SK-N-SH (cell line): ENCODE results near the gene GALNT18. TPM values are rescaled to one million over a fixed set of nuclear protein-coding genes. Genes with fewer than 3 reads are reported as not detected.

ENCODE experiments used
- CTCF ChIA-PET: fragments of 300-600, 350-600 bp; formaldehyde crosslinking; extraction: SDS; loops from one replicate; lab custom pipeline; 2021; lab: Yijun Ruan, JAX
- POLR2A ChIA-PET: fragments of 350-600 bp; sonication (Branson Sonifier 250); formaldehyde crosslinking; extraction: SDS; loops from one replicate; lab custom pipeline; 2020; ENCODE audit warnings: antibody characterized with exemption, inconsistent platforms; lab: Yijun Ruan, JAX
- DNase-seq: peaks from one replicate; pipeline ENCODE4 v3.0.0; 2012
- H2AFZ ChIP-seq: fragments of 200-600 bp; sonication (generic); 2 replicates; pipeline ENCODE4 v1.8.1; 2016; ENCODE audit warnings: antibody characterized with exemption, mild to moderate bottlenecking, low read depth
- H3F3A ChIP-seq: fragments of 200-600 bp; sonication (generic); replicated peaks from 2 replicates; pipeline ENCODE3; 2016; ENCODE audit warnings: antibody characterized with exemption, mild to moderate bottlenecking; ENCODE audit not compliant: insufficient read depth
- H3K27ac ChIP-seq, 2 experiments: fragments of 200-500 bp in 1 of 2; fragments of 200-600 bp in 1 of 2; sonication (Bioruptor generic) in 1 of 2; sonication (generic), shearing (Covaris generic) in 1 of 2; 2 replicates each; pipeline versions ENCODE4 v1.5.1 to v1.6.1; 2014 to 2016; ENCODE audit warnings: low read depth in 2 of 2, inconsistent platforms in 1 of 2, low read length in 1 of 2, mild to moderate bottlenecking in 1 of 2, mixed read lengths in 1 of 2
- H3K27me3 ChIP-seq: fragments of 200-600 bp; sonication (generic), shearing (Covaris generic); 2 replicates; pipeline ENCODE4 v1.6.1; 2016; ENCODE audit warnings: mixed run types; ENCODE audit not compliant: insufficient read depth
- H3K36me3 ChIP-seq, 2 experiments: fragments of 200-500 bp in 1 of 2; fragments of 200-600 bp in 1 of 2; sonication (Bioruptor generic) in 1 of 2; sonication (generic) in 1 of 2; replicated peaks in 1 of 2; 2 replicates each; pipeline versions ENCODE3 to v1.5.1; 2014 to 2016; ENCODE audit warnings: low read length in 1 of 2, mild to moderate bottlenecking in 1 of 2; ENCODE audit not compliant: insufficient read depth in 2 of 2, control insufficient read depth in 1 of 2
- H3K4me1 ChIP-seq, 2 experiments: fragments of 200-500 bp in 1 of 2; fragments of 200-600 bp in 1 of 2; sonication (Bioruptor generic) in 1 of 2; sonication (generic), shearing (Covaris generic) in 1 of 2; 2 replicates each; pipeline versions ENCODE4 v1.5.1 to v1.6.1; 2014 to 2016; ENCODE audit warnings: low read depth in 1 of 2, low read length in 1 of 2, mixed run types in 1 of 2; ENCODE audit not compliant: insufficient read depth in 2 of 2, control insufficient read depth in 1 of 2
- H3K4me2 ChIP-seq: fragments of 200-600 bp; sonication (generic), shearing (Covaris generic); 2 replicates; pipeline ENCODE4 v1.6.1; 2017; ENCODE audit warnings: mixed run types
- H3K4me3 ChIP-seq, 2 experiments: fragments of 200-500 bp in 1 of 2; fragments of 200-600 bp in 1 of 2; sonication (Bioruptor generic) in 1 of 2; sonication (generic), shearing (Covaris generic) in 1 of 2; 2 replicates each; pipeline versions ENCODE4 v1.5.1 to v1.8.1; 2014 to 2016; ENCODE audit warnings: low read depth in 2 of 2, inconsistent platforms in 1 of 2, low read length in 1 of 2, mild to moderate bottlenecking in 1 of 2, mixed read lengths in 1 of 2, moderate library complexity in 1 of 2
- H3K79me2 ChIP-seq: fragments of 200-600 bp; sonication (generic); 2 replicates; pipeline ENCODE4 v1.8.1; 2017; ENCODE audit warnings: mild to moderate bottlenecking; ENCODE audit not compliant: insufficient read depth
- H3K9ac ChIP-seq: fragments of 200-600 bp; sonication (generic); 2 replicates; pipeline ENCODE4 v1.6.1; 2017; ENCODE audit warnings: mixed run types
- H3K9me2 ChIP-seq: fragments of 200-600 bp; sonication (generic); 2 replicates; pipeline ENCODE4 v1.6.1; 2017; ENCODE audit warnings: mixed run types
- H3K9me3 ChIP-seq: fragments of 200-600 bp; sonication (generic); 2 replicates; pipeline ENCODE4 v1.6.1; 2017; ENCODE audit warnings: mixed run types, mild to moderate bottlenecking, moderate library complexity
- H4K20me1 ChIP-seq: fragments of 200-600 bp; sonication (generic); 2 replicates; pipeline ENCODE4 v1.6.1; 2017; ENCODE audit warnings: mild to moderate bottlenecking, mixed run types; ENCODE audit not compliant: insufficient read depth
- CTCF ChIP-seq: fragments of 200-600 bp; sonication (generic); IDR thresholded peaks from 2 replicates; pipeline ENCODE4 v1.6.1; 2017; ENCODE audit warnings: antibody characterized with exemption, mild to moderate bottlenecking, moderate library complexity
- FOSL2 ChIP-seq: IDR thresholded peaks from 2 replicates; pipeline ENCODE4 v1.4.0; 2012; ENCODE audit warnings: low read depth, mild to moderate bottlenecking, moderate library complexity, borderline replicate concordance
- FOXJ3 ChIP-seq: sonication (generic); formaldehyde crosslinking; IDR thresholded peaks from 2 replicates; pipeline ENCODE4 v1.5.1; 2020; ENCODE audit warnings: mild to moderate bottlenecking, missing genetic modification reagents
- JUND ChIP-seq: IDR thresholded peaks from 2 replicates; pipeline ENCODE4 v1.4.0; 2012
- MXI1 ChIP-seq: IDR thresholded peaks from 2 replicates; pipeline ENCODE4 v1.6.1; 2012; ENCODE audit warnings: mild to moderate bottlenecking, low read depth, low read length, improper control_type of control experiment
- PBX3 ChIP-seq: IDR thresholded peaks from 2 replicates; pipeline ENCODE4; 2012
- POLR2AphosphoS5 ChIP-seq: IDR thresholded peaks from 2 replicates; pipeline ENCODE4 v1.6.1; 2012; ENCODE audit warnings: low read depth, low read length
- REST ChIP-seq: IDR thresholded peaks from 2 replicates; pipeline ENCODE4 v1.6.1; 2012; ENCODE audit warnings: mild to moderate bottlenecking, low read depth, low read length, moderate library complexity
- SMC3 ChIP-seq: IDR thresholded peaks from 2 replicates; pipeline ENCODE4 v1.6.1; 2012; ENCODE audit warnings: low read depth, low read length, improper control_type of control experiment
- TAF1 ChIP-seq: IDR thresholded peaks from 2 replicates; pipeline ENCODE4 v1.6.1; 2012; ENCODE audit warnings: low read depth, mild to moderate bottlenecking, low read length, moderate library complexity, borderline replicate concordance
- TCF12 ChIP-seq: IDR thresholded peaks from 2 replicates; pipeline ENCODE4 v1.4.0; 2012
- USF2 ChIP-seq: fragments of 150-350 bp; IDR thresholded peaks from 2 replicates; pipeline ENCODE4 v1.6.1; 2017; ENCODE audit warnings: antibody characterized with exemption, low read length, low read depth, borderline replicate concordance
- ZBTB33 ChIP-seq: IDR thresholded peaks from 2 replicates; pipeline ENCODE4 v1.4.0; 2012; ENCODE audit warnings: low read depth, borderline replicate concordance
- WGBS: methylation state at CpG from one replicate; pipeline ENCODE4 v1.1.6; 2017; ENCODE audit warnings: low lambda C conversion rate; 5-methylcytosine and 5-hydroxymethylcytosine counted together
- polyA plus RNA-seq, 3 experiments: library from polyadenylated mRNA; depleted of rRNA; stranded (reverse); fragments of >200 nt; gene quantifications; 2 replicates each; pipeline ENCODE4 v1.2.3, GENCODE V29; 2012

GALNT18 gene
- polyA plus RNA-seq, 1 of the 3 experiments (the other 2 are of a cell fraction) = 0.64 TPM

- Histone ChIP-seq H3F3A (no peaks in the 10 kb centered on the region), H3K4me3 (no peak overlapping the region), H3K4me1 (peaks cover 0 to 2% of the 10 kb centered on the region in 2 experiments; a peak in 1 of 4 replicates), H3K9me3 (no peaks in the 10 kb centered on the region), H3K9ac (no peak overlapping the region), H4K20me1 (no peaks in the 10 kb centered on the region), H3K27ac (no peak overlapping the region), H3K4me2 (no peak overlapping the region), H3K36me3 (no peaks in the 10 kb centered on the region), H3K79me2 (no peaks in the 10 kb centered on the region), H3K27me3 (0 out of 2 replicates have a peak, but pooled peaks cover 6% of the 10 kb centered on the region), H3K9me2 (no peaks in the 10 kb centered on the region), H2AFZ (no peak overlapping the region)
- DNase-seq = no peak
- CTCF ChIA-PET = no interaction called here
- no peak for TF ChIP-seq SMC3
- TF ChIP-seq TAF1 = no peak
- TF ChIP-seq REST = no peak
- no peak for TF ChIP-seq ZBTB33
- no peak for TF ChIP-seq USF2
- no peak for TF ChIP-seq POLR2AphosphoS5
- no peak for TF ChIP-seq MXI1
- TF ChIP-seq PBX3 = no peak
- no peak for TF ChIP-seq FOXJ3 (CRISPR knock-in tag)
- TF ChIP-seq TCF12 = no peak
- no peak for TF ChIP-seq JUND
- no peak for TF ChIP-seq CTCF
- TF ChIP-seq FOSL2 = no peak
- POLR2A ChIA-PET = no interaction called here
- WGBS = 44% methylated on average over 1 of the region's 1 CpG
Measured at GRCh38 chr11:11246166-11246565, 375.6 kb downstream of the GALNT18 start.
